Fibroblast of lung (primary cell): ENCODE results near the gene MRPL39. TPM values are rescaled to one million over a fixed set of nuclear protein-coding genes. Genes with fewer than 3 reads are reported as not detected.

Experiments used
- DNase-seq, 2 donors: peaks; one replicate each; pipeline versions ENCODE4 v3.0.0 to v3.0.0-alpha.2; 2010; ENCODE audit warnings: low read depth in 2 of 2
- H2AFZ ChIP-seq: 2 replicates; pipeline ENCODE4 v1.5.1; 2012; ENCODE audit warnings: low read length, control low read depth, inconsistent platforms
- H3K27ac ChIP-seq: 2 replicates; pipeline ENCODE4 v1.5.1; 2011; ENCODE audit warnings: low read length, control low read depth; ENCODE audit not compliant: insufficient read depth
- H3K27me3 ChIP-seq: 2 replicates; pipeline ENCODE4 v1.5.1; 2011; ENCODE audit warnings: mild to moderate bottlenecking, low read length; ENCODE audit not compliant: control insufficient read depth, insufficient read depth
- H3K36me3 ChIP-seq: 2 replicates; pipeline ENCODE4 v1.5.1; 2011; ENCODE audit warnings: low read length; ENCODE audit not compliant: control insufficient read depth, insufficient read depth
- H3K4me1 ChIP-seq: 2 replicates; pipeline ENCODE4 v1.5.1; 2011; ENCODE audit warnings: low read length; ENCODE audit not compliant: control insufficient read depth, insufficient read depth; ENCODE audit errors: extremely low read depth
- H3K4me2 ChIP-seq: 2 replicates; pipeline ENCODE4 v1.5.1; 2011; ENCODE audit warnings: low read length, control low read depth; ENCODE audit not compliant: insufficient read depth; ENCODE audit errors: extremely low read depth
- H3K4me3 ChIP-seq, 4 experiments: fragments of 200-600 bp in 1 of 4; sonication (generic) in 1 of 4; replicated peaks in 1 of 4; 2 replicates each; pipeline ENCODE4 v1.5.1; 2011 to 2016; ENCODE audit warnings: low read length in 4 of 4, low read depth in 3 of 4, mild to moderate bottlenecking in 3 of 4, control low read depth in 2 of 4, inconsistent platforms in 1 of 4, mixed read lengths in 1 of 4; ENCODE audit not compliant: insufficient read depth in 1 of 4; ENCODE audit errors: control extremely low read depth in 1 of 4
- H3K79me2 ChIP-seq: 2 replicates; pipeline ENCODE4 v1.5.1; 2012; ENCODE audit warnings: mild to moderate bottlenecking, low read length, inconsistent platforms; ENCODE audit not compliant: control insufficient read depth, insufficient read depth
- H3K9ac ChIP-seq: 2 replicates; pipeline ENCODE4 v1.5.1; 2011; ENCODE audit warnings: mild to moderate bottlenecking, low read length, control low read depth; ENCODE audit not compliant: insufficient read depth
- H3K9me3 ChIP-seq: 2 replicates; pipeline ENCODE4 v1.5.1; 2012; ENCODE audit warnings: low read depth, low read length; ENCODE audit not compliant: control insufficient read depth, insufficient read depth
- H4K20me1 ChIP-seq: 2 replicates; pipeline ENCODE4 v1.5.1; 2011; ENCODE audit warnings: low read length; ENCODE audit not compliant: control insufficient read depth, insufficient read depth; ENCODE audit errors: extremely low read depth
- CTCF ChIP-seq, 2 donors: IDR thresholded peaks in 1 of 2; conservative IDR thresholded peaks in 1 of 2; 1 replicate in 1 of 2; 2 replicates in 1 of 2; pipeline ENCODE4 v1.5.1; 2011 to 2012; ENCODE audit warnings: low read length in 2 of 2, control low read depth in 1 of 2, inconsistent platforms in 1 of 2, low read depth in 1 of 2, mild to moderate bottlenecking in 1 of 2
- EZH2 ChIP-seq: IDR thresholded peaks from 2 replicates; pipeline ENCODE4 v1.5.1; 2012; ENCODE audit warnings: low read length, control low read depth, mild to moderate bottlenecking; ENCODE audit errors: missing control alignments
- polyA plus RNA-seq, 2 donors: library from polyadenylated mRNA; depleted of rRNA in 1 of 2; stranded (reverse) in 1 of 2; unstranded in 1 of 2; fragments of >200 nt; gene quantifications; 2 replicates each; pipeline ENCODE4 v1.2.1, GENCODE V29; 2011 to 2012; ENCODE audit warnings: missing spikeins in 1 of 2
- total RNA-seq: library from RNA; depleted of rRNA; stranded (reverse); fragments of >200 nt; gene quantifications from 2 replicates; pipeline ENCODE4 v1.2.1, GENCODE V29; 2014

MRPL39 gene
- total and polyA plus RNA-seq, 2 donors (not counting 1 experiment from before 2014, with no cell fraction given): 30.5 to 34.5 TPM

DNA sequence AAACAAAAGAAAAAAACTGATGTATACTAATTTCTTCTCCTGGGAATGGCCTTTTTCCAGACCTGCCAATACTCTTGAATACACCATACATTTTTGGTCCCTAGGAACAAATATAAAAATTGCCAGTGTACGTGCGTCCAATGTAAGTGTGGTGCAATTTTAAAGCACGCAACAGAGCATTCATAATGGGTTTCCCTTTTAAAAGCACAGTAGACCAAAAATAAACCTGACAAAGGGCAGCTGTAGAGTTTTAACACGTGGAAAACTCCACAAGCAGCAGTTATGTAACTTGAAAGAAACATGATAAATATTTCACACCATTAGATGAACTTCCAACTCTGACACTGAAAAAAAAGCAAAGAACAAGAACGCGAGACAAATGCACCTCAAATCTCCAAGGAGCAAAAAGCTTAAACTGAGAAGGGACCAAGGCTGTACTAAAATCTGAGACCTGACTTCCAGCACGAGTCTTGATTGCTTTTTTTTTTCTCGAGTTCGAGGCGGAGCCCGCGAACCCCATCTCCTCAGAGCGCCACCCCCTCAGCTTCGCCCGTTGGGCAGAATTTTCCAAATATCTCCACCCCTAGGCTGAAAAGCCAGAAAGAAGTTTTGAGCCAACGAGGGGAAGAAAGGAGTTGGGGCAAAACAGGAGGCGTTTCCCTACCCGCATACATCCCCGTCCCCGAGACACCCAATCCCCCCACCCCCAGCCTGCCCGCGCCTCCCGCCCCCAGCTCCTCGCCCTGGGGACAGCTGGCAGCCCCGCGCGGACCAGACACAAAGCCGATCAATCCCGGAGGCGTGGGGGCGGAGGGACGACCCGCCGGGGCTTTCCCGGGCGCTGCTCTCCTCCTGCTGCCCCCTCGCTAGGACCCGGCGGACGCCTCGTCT is 31.6 kb upstream of the MRPL39 start, which contains the start of gene JAM2:
Gene JAM2 (plus strand): TSS at position 599 of the 891 bp plus-strand sequence. CDS start 564 bp downstream, outside the sequence.
- no peak for TF ChIP-seq EZH2
- TF ChIP-seq CTCF (conservative IDR thresholded peaks at IDR 0.05 in 1 of 2, IDR thresholded peaks at IDR 0.05 in 1 of 2; ENCODE audit: low read depth in 1 of 2, low read length in 2 of 2): no peak
- Histone ChIP-seq H3K79me2 (no peaks in the 10 kb centered on the region), H4K20me1 (no peaks in the 10 kb centered on the region), H3K4me1 (peaks cover 2% of the 10 kb centered on the region), H3K27me3 (peaks cover 5% of the 10 kb centered on the region), H3K9me3 (no peaks in the 10 kb centered on the region), H3K4me3 (peak within 1 kb of the TSS; percentile 56 to 85 (median 64)), H3K27ac (no peak within 1 kb of the TSS), H3K4me2 (peak within 1 kb of the TSS; percentile 83), H3K9ac (peak within 1 kb of the TSS; percentile 13), H2AFZ (peak within 1 kb of the TSS; percentile 80), H3K36me3 (no peaks in the 10 kb centered on the region)
- DNase-seq: peak; percentile 22 to 55

DNA sequence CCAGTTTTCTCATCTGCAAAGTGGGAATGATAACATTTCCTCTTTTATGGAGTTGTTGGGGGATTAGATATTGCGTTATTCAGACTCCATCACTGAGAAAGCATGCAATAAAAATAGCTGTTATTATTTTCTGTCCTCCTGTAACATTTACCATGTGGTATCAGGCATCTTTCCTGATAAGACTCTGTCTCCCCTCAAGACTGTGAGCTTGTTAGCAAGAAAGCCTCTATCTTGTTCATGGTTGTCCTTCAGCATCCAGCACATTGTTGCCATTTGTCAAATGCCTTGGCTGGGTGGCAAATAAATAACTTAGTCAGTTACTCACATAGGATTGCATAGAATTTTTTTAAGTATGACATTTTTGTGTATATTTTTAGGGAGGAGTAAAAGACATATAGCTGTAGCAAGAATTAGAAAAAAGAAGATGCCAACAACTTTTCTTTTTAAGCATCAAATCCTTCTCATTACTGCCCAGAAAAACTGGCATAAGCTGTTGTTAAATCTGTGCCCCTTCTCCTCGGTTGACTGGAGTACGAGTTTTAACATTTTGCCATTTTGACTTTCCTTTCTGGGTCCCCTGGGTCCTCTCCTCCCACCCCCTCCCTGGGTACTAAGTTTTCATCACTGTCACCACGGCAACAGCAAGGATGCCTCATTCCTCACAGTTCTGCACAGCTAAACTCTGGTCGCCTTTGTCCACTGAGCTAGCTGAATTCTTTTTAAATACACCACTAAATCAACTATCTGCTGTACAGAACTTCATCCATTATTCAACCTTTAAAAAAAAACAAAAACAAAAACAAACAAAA is 30.8 kb upstream of the MRPL39 start:
- Histone ChIP-seq H3K4me2 (peak overlapping the region; percentile 83), H3K9ac (no peak overlapping the region), H4K20me1 (no peaks in the 10 kb centered on the region), H3K4me3 (peak overlapping the region in 2 of 4 experiments; percentile 68 to 85), H3K9me3 (no peaks in the 10 kb centered on the region), H3K27ac (no peak overlapping the region), H2AFZ (no peak overlapping the region), H3K4me1 (peaks cover 2% of the 10 kb centered on the region), H3K27me3 (peaks cover 5% of the 10 kb centered on the region), H3K79me2 (no peaks in the 10 kb centered on the region), H3K36me3 (no peaks in the 10 kb centered on the region)
- no peak for DNase-seq
- TF ChIP-seq EZH2: no peak
- TF ChIP-seq CTCF (conservative IDR thresholded peaks at IDR 0.05 in 1 of 2, IDR thresholded peaks at IDR 0.05 in 1 of 2; ENCODE audit: low read depth in 1 of 2, low read length in 2 of 2): no peak

DNA sequence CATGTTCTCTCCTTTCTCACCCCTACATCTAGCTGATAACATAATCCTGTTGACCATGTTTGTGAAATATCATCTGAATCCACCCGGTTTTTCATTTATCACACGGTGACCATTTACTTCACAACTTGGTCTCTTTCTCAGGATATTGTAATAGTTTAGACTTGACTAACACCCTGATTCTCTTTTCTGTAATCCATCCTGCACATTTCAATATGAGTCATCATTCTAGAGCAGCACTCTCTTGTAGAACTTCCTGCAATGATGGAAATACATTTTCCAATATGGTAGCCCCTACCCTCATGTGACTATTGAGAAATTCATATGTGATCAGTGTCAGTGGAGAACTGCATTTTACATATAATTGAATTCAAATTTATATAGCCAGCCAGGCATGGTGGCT is 29.4 kb upstream of the MRPL39 start:
- Histone ChIP-seq H4K20me1 (no peaks in the 10 kb centered on the region), H3K27ac (no peak overlapping the region), H2AFZ (no peak overlapping the region), H3K4me3 (no peak overlapping the region), H3K79me2 (no peaks in the 10 kb centered on the region), H3K36me3 (no peaks in the 10 kb centered on the region), H3K9ac (no peak overlapping the region), H3K4me2 (no peak overlapping the region), H3K9me3 (no peaks in the 10 kb centered on the region), H3K27me3 (peaks cover 5% of the 10 kb centered on the region), H3K4me1 (peaks cover 2% of the 10 kb centered on the region)
- peak in 1 of 2 donors; percentile 2 for DNase-seq
- TF ChIP-seq CTCF (conservative IDR thresholded peaks at IDR 0.05 in 1 of 2, IDR thresholded peaks at IDR 0.05 in 1 of 2; ENCODE audit: low read depth in 1 of 2, low read length in 2 of 2) (no peak), EZH2 (no peak)
